BLaER1 treated with 17β-estradiol and CSF1 and Interleukin-3, amounts not matched to agents 10 nM and 100 nM (cell line): Measurements from ENCODE around the gene DIO2.

Experiments
- H3K27ac ChIP-seq, 11 experiments: shearing (Covaris generic); formaldehyde crosslinking; 2 replicates each; pipeline ENCODE4 v1.8.1; 2022
- H3K27me3 ChIP-seq, 11 experiments: shearing (Covaris generic); formaldehyde crosslinking; 2 replicates each; pipeline ENCODE4 v1.8.1; 2022
- H3K36me3 ChIP-seq, 11 experiments: shearing (Covaris generic); formaldehyde crosslinking; 2 replicates each; pipeline ENCODE4 v1.8.1; 2022
- H3K4me1 ChIP-seq, 10 experiments: shearing (Covaris generic); formaldehyde crosslinking; 2 replicates each; pipeline ENCODE4 v1.8.1; 2022
- H3K4me2 ChIP-seq, 11 experiments: shearing (Covaris generic); formaldehyde crosslinking; 2 replicates each; pipeline ENCODE4 v1.8.1; 2022
- H3K4me3 ChIP-seq, 10 experiments: shearing (Covaris generic); formaldehyde crosslinking; 2 replicates each; pipeline ENCODE4 v1.8.1; 2022
- H3K9ac ChIP-seq, 11 experiments: shearing (Covaris generic); formaldehyde crosslinking; 2 replicates each; pipeline ENCODE4 v1.8.1; 2022
- H3K9me3 ChIP-seq, 11 experiments: shearing (Covaris generic); formaldehyde crosslinking; replicated peaks in 1 of 11; 2 replicates each; pipeline ENCODE4 v1.8.1; 2022
- H4K20me1 ChIP-seq, 11 experiments: shearing (Covaris generic); formaldehyde crosslinking; 2 replicates each; pipeline ENCODE4 v1.8.1; 2022
- Cebpa-rat ChIP-seq, 11 experiments: shearing (Covaris generic); IDR thresholded peaks; 2 replicates each; pipeline ENCODE4 v1.8.1; 2022

DIO2 gene

DNA sequence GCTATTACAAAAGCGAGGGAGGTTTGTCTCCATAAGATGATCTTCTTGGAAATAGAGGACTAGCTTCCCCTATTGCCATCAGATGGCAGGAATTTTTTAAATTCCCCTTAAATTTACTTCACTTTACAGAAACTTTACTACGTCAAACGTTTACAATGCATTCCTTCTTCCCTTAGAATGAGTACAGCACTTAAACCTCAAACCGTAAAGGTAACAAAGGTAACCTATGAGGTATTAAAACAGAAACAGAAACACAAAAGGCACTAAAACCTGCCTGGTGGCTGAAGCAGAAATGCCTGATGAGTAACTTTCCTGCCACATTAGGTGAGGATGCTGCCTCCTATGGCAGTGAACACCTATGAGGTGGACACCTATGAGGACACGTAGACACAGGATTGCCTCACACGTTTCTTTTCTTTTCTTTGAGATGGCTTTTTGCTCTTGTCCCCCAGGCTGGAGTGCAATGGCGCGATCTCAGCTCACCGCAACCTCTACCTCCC lies 25.0 kb downstream of the DIO2 start:
- no peaks in the 10 kb centered on the region for H4K20me1 ChIP-seq
- peaks cover 0 to 6% (median 0%) of the 10 kb centered on the region in 11 experiments; a peak in 6 of 22 replicates for H3K9me3 ChIP-seq
- TF ChIP-seq Cebpa-rat (IDR thresholded peaks at IDR 0.05): no peak

DNA sequence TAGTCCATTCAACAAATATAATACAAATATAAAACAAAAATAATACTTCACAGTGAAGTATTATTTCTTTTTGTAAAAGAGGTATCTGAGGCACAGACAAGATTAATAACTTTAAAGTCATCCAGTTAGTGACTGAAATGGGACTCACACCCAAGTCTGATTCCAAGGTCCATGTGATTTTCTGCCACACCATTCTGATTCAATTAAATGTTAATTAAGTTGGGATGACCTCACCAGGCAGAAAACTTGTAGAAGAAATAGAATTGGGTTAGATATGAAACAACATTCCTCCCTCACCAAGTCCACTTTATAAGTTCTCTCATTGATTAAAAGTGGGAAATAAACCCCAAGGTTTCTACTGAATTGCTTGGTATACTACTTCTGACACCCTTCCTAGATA lies 34.4 kb downstream of the DIO2 start:
- Histone ChIP-seq H3K9ac (no peak overlapping the region), H4K20me1 (no peaks in the 10 kb centered on the region), H3K4me3 (no peak overlapping the region), H3K27me3 (no peaks in the 10 kb centered on the region), H3K27ac (no peak overlapping the region), H3K4me2 (no peak overlapping the region), H3K4me1 (no peaks in the 10 kb centered on the region), H3K9me3 (no peaks in the 10 kb centered on the region), H3K36me3 (no peaks in the 10 kb centered on the region)
- no peak for TF ChIP-seq Cebpa-rat (IDR thresholded peaks at IDR 0.05)

More for the DNA sequence above, 25.0 kb downstream of the DIO2 start:
- H3K36me3 ChIP-seq: no peaks in the 10 kb centered on the region
- H3K4me1 ChIP-seq: no peaks in the 10 kb centered on the region
- H3K4me2 ChIP-seq: no peak overlapping the region
- no peaks in the 10 kb centered on the region for H3K27me3 ChIP-seq
- H3K9ac ChIP-seq: no peak overlapping the region
- no peak overlapping the region for H3K4me3 ChIP-seq
- no peak overlapping the region for H3K27ac ChIP-seq

DNA sequence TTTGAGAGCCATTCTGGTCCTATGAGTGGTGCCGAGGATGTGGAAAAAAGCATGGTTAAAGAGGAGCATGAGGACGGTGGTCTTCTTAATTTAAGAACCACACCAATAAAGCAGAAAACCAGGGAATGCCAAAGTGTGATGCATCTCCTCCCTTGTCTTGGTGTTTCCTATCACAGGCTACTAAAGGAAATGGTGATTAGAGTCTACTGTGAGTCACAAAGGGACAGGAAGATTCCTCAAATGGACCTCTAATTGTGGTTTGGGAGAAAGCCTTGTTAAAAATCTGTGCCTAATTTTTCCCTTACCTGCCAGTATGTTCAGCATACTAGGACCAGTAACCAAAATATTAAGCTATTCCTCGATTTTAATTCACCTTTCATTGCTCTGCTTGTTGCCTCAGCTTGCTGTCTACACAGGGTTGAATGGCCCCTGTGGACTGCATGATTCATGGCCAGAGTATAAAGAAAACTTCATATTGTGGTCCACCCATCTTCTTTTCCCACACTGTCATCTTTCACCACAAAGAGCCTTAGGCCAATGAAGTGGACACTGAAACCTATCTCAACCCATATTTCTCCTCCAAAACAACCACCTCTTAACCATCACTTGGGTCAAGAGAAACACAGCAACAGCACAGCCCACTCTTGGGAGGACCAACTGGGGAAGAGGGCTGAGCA lies 38.8 kb downstream of the DIO2 start:
- TF ChIP-seq Cebpa-rat (IDR thresholded peaks at IDR 0.05): no peak
- H3K27me3 ChIP-seq: no peaks in the 10 kb centered on the region
- H3K36me3 ChIP-seq: no peaks in the 10 kb centered on the region
- H4K20me1 ChIP-seq: no peaks in the 10 kb centered on the region
- H3K27ac ChIP-seq: no peak overlapping the region
- no peaks in the 10 kb centered on the region for H3K4me1 ChIP-seq
- H3K4me3 ChIP-seq: no peak overlapping the region
- no peak overlapping the region for H3K9ac ChIP-seq
- no peak overlapping the region for H3K4me2 ChIP-seq
- no peaks in the 10 kb centered on the region for H3K9me3 ChIP-seq

DNA sequence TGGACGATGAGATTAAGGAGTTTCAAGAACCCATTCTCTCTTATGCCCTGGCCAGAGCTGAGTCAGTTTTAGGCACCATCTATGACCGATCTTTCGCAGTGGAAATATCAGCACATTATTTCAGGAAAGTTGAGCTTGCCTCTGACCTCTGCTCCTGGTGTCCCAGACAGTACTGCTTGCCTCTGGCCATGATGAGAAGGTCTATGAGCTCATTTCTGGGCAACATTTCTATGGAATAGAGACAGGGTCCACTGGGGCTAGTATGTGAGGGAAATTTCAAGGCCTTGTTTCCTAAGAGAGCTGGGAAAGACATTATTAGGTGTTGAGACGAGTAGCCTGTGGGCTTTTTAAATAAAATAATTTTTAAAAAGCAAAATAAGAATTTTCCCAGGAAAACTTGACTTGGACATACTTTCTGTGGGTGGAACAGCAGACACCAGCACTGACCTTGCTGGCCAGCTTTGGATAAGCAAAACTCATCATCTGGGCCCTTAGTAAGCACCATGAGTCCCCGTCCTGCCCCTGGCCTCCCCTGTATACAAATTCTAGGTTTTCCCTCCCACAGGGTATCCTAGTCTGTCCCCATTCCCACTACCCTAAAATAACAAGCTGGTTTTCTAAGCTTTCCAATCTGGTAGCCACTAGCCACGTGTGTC lies 43.4 kb downstream of the DIO2 start:
- Histone ChIP-seq H3K4me2 (no peak overlapping the region), H3K9ac (no peak overlapping the region), H3K9me3 (no peaks in the 10 kb centered on the region), H3K27me3 (no peaks in the 10 kb centered on the region), H3K27ac (no peak overlapping the region), H3K36me3 (no peaks in the 10 kb centered on the region), H3K4me3 (no peak overlapping the region), H4K20me1 (no peaks in the 10 kb centered on the region), H3K4me1 (no peaks in the 10 kb centered on the region)
- TF ChIP-seq Cebpa-rat (IDR thresholded peaks at IDR 0.05): no peak

DNA sequence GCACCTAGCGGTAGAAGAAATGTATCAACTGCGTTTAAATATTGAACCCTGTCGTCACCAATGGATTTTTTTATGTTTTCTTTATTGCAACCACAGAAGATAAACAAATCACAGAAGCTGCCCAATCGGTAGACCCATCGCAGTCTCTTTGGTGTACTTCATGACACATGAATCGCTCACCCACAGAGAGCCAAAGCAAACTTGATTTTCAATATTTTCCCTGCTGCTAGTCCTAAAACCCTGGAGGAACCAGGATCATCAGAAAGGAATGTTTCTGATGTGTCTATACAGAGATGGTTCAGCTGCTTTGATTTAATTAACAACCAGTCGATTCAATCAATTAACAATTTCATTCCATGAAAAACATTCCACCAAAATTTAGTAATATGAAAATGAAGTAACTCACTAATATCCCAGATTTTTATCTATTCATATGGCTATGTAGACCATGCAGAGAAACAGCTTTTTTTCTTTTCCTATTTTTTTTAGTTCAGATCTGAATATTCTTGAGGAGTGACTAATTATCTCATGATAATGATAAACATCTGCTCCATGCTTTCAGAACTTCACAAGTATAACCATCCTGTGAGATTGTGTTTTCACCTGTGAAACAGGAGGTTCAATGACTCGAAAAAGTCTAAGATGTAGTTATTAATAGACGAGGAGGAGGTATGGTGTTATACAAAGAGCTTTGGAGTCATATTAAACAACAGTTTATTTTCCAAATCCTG lies 46.1 kb downstream of the DIO2 start:
- Histone ChIP-seq H3K4me3 (no peak overlapping the region), H3K9ac (no peak overlapping the region), H4K20me1 (no peaks in the 10 kb centered on the region), H3K27me3 (no peaks in the 10 kb centered on the region), H3K9me3 (no peaks in the 10 kb centered on the region), H3K4me2 (no peak overlapping the region), H3K36me3 (no peaks in the 10 kb centered on the region), H3K27ac (no peak overlapping the region), H3K4me1 (no peaks in the 10 kb centered on the region)
- no peak for TF ChIP-seq Cebpa-rat (IDR thresholded peaks at IDR 0.05)

DNA sequence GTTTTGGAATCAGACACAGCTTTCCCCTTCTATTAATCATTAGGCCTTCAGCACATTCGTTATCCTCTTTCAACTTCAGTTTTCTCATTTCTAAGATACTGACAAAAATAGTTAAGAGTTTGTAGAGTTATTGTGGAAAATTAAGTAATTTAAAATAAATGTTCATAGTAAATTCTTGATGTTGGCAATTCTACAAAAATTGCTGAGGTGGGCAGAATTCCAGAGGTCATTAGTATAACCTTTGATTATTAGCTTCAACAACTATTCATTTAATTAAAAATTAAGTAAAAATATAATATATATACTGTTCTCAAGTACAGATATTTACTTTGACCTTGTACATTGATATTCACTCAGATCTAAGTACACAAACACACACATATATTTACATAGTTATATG lies 58.5 kb downstream of the DIO2 start:
- Histone ChIP-seq H3K4me2 (no peak overlapping the region), H3K9me3 (no peaks in the 10 kb centered on the region), H3K36me3 (no peaks in the 10 kb centered on the region), H3K4me1 (peaks cover 0 to 6% (median 0%) of the 10 kb centered on the region in 10 experiments; a peak in 1 of 20 replicates), H3K9ac (no peak overlapping the region), H3K4me3 (no peak overlapping the region), H3K27ac (no peak overlapping the region), H4K20me1 (no peaks in the 10 kb centered on the region), H3K27me3 (no peaks in the 10 kb centered on the region)
- TF ChIP-seq Cebpa-rat (IDR thresholded peaks at IDR 0.05): no peak

DNA sequence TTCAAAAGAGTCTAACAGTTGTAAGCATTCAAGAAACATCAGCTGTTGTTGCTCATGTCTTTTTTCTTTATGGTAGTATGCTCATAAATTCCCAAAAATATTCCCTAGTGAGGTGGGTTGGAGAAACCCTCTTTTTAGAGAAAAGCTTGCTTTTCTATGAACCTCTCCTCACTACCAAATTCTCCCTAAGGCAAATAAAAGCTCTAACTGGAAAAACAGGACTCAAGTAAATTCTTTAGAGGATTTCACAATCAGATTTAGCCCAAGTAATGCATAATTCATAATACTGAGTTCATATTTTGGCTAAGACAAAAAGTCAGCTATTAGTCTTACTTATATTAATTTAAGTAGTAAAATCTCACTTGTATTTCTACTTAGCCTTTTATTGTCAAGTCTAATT lies 59.1 kb downstream of the DIO2 start:
- H3K4me2 ChIP-seq: no peak overlapping the region
- H4K20me1 ChIP-seq: no peaks in the 10 kb centered on the region
- no peak for TF ChIP-seq Cebpa-rat (IDR thresholded peaks at IDR 0.05)
- no peaks in the 10 kb centered on the region for H3K4me1 ChIP-seq
- no peak overlapping the region for H3K9ac ChIP-seq
- no peak overlapping the region for H3K4me3 ChIP-seq
- no peak overlapping the region for H3K27ac ChIP-seq
- no peaks in the 10 kb centered on the region for H3K36me3 ChIP-seq
- H3K9me3 ChIP-seq: no peaks in the 10 kb centered on the region
- no peaks in the 10 kb centered on the region for H3K27me3 ChIP-seq

DNA sequence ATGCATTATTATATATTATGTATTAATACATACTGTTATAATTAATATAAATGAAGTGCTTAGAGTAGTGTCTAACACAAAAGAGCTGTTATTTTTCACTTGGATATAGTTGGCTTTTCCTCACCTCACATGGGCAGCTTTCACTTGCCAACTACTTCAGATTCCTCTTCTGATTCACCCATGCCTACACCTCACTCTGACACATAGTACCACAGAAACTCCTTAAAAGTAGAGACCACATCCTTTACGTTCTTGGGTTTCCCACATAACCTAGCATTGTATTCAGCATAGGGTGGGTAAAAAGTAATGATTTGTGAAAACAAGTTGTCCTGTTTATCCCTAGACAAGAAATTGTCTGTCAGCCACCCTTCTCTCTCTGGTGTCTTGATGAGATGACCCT lies 61.0 kb downstream of the DIO2 start:
- H3K27ac ChIP-seq: no peak overlapping the region
- H3K4me2 ChIP-seq: no peak overlapping the region
- H3K9ac ChIP-seq: no peak overlapping the region
- no peaks in the 10 kb centered on the region for H3K36me3 ChIP-seq
- H3K9me3 ChIP-seq: peaks cover 0 to 4% (median 0%) of the 10 kb centered on the region in 11 experiments; a peak in 2 of 22 replicates
- no peaks in the 10 kb centered on the region for H4K20me1 ChIP-seq
- no peak overlapping the region for H3K4me3 ChIP-seq
- H3K27me3 ChIP-seq: no peaks in the 10 kb centered on the region
- TF ChIP-seq Cebpa-rat (IDR thresholded peaks at IDR 0.05): no peak
- H3K4me1 ChIP-seq: no peaks in the 10 kb centered on the region
